ENCODE data around the gene ANKS4B.

GRCh38 chr16:21268236-21268635, 34.7 kb downstream of the ANKS4B start:
- TF ChIP-seq CTCF (tag by site-specific recombination; IDR thresholded peaks at IDR 0.05) (no peak), ZBTB7A (tag by site-specific recombination; IDR thresholded peaks at IDR 0.05; ENCODE audit: low read depth) (no peak)

All from HEK293 (cell line).